ENCODE data around the gene CFAP68. TPM values are rescaled to one million over a fixed set of nuclear protein-coding genes. Genes with fewer than 3 reads are reported as not detected.
"Not testable (repeated sequence)": the region's sequence is repeated elsewhere in the genome, so short reads cannot be mapped to it uniquely, and the experiment has no call there.

CFAP68 gene
- total RNA-seq, 1 donor from 2014 or later = 21.8 TPM

- DNase-seq (ENCODE audit: low spot score) = no peak
Measured at GRCh38 chr11:111870522-111870885, 8.8 kb upstream of the CFAP68 start.

DNA sequence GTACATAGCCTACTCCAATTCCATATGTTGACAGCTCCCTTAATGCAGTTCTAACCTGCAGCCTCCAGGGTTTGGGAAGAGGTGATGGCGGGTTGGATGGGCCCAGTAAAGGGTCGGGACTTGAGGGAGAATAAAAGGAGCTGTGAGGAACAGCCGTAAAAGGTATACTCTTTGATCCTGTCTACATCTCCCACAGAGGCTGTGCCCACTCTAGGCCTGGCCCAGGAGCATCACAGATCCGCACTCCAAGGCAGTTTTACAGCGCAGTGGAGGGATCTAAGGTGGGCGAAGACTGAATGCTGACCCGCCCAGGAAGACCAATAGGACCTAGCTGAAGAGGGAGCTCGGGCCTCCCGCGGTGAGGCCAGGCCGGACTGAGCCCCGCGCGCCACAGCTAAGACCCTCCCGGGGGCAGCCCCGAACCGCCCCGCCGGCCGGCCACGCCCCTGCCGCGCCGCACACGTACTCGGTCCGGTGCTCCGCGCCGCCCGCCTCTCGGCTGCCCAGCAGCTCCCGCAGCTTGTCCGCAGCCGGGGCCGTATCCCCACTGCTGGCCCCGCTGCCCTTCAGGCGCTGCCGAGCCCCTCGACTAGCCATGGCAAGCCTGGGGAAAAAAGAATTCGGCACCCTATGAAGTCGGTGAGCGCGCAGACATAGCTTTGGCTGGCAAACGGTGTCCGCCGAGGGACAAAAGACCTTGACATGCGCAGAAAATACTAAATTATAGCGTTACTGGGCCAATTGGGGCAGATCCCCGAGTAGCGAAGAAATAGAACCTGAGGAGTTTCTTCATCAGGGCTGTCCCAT is 8.3 kb upstream of the CFAP68 start, which contains the start of gene ALG9:
ALG9 (minus strand) TSS at position 696 of the 807 bp plus-strand sequence; CDS start at position 597, 99 bp downstream.
- peak; percentile 88 for DNase-seq (ENCODE audit: low spot score)

- DNase-seq (ENCODE audit: low spot score) = no peak
Measured at GRCh38 chr11:111871693-111872161, 7.6 kb upstream of the CFAP68 start.

- DNase-seq (ENCODE audit: low spot score) = no peak
Measured at GRCh38 chr11:111878385-111878848, 924 bp upstream of the CFAP68 start.

GRCh38 chr11:111879637-111879960 is 258 bp downstream of the CFAP68 start:
- no peak for DNase-seq (ENCODE audit: low spot score)

DNA sequence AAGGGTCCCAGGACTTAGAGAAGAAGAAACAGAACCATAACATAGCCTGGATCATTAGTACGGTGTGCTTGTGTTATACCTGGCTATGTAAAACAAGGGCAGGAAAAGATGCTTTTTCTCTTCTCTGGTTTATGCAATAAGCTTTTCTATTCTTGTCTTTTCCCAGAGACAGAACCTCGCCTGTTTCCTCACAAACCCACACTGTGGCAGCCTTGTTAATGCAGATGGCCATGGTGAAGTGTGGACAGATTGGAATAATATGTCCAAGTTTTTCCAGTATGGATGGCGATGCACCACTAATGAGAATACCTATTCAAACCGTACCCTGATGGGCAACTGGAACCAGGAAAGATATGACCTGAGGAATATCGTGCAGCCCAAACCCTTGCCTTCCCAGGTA is 2.9 kb downstream of the CFAP68 start:
- no peak for DNase-seq (ENCODE audit: low spot score)

GRCh38 chr11:111885053-111885452 is 5.7 kb downstream of the CFAP68 start:
- DNase-seq (ENCODE audit: low spot score) = not testable (repeated sequence)

DNA sequence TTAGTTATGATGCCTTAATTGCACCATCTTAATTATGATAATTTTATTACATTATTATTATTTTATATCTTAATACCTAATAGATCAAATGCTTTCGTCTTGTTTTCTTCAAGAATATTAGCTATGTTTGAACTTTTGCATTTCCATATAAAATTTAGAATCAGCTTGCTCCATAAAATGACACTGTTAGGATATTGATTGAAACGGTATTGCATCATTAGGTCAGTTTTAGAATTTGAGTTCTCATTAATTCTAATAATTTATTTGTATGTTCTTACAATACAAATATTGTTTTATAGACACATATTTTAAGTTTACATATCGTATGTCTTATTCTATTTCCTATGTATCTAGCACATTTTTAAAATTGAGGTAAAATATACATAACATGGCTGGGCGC is 6.7 kb downstream of the CFAP68 start:
- DNase-seq (ENCODE audit: low spot score) = no peak

DNA sequence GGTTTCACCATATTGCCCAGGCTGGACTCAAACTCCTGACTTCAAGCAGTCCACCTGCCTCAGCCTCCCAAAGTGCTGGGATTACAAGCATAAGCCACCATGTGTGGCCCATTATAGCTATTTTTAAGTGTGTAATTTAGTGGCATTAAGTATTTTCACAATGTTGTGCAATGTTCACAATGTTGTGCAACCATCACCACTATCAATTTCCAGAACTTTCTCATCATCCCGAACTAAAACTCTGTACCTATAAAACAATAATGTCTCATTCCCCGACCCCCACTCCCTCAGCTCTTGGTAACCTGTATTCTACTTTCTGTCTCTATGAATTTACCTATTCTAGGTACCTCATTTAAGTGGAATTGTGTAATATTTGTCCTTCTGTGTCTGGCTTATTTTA is 7.5 kb downstream of the CFAP68 start:
- DNase-seq (ENCODE audit: low spot score) = no peak

DNA sequence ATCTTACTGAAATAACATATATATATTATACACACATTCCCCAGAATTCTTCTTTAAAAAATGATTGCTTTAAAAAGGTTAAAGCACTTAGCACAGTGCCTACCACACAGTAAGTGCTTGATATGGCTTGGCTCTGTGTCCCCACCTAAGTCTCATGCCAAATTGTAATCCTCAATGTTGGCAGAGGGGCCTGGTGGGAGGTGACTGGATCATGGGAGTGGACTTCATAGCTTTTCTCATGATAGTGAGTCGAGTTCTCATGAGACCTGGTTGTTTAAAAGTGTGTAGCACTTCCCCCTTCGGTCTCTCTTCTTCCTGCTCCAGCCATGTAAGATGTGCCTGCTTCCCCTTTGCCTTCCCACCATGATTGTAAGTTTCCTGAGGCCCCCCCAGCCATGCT is 26.1 kb downstream of the CFAP68 start:
- DNase-seq (ENCODE audit: low spot score) = no peak

GRCh38 chr11:111906680-111907079 is 27.3 kb downstream of the CFAP68 start:
- DNase-seq (ENCODE audit: low spot score) = no peak

- DNase-seq (ENCODE audit: low spot score) = no peak
Measured at GRCh38 chr11:111908639-111909305, 29.4 kb downstream of the CFAP68 start.

DNA sequence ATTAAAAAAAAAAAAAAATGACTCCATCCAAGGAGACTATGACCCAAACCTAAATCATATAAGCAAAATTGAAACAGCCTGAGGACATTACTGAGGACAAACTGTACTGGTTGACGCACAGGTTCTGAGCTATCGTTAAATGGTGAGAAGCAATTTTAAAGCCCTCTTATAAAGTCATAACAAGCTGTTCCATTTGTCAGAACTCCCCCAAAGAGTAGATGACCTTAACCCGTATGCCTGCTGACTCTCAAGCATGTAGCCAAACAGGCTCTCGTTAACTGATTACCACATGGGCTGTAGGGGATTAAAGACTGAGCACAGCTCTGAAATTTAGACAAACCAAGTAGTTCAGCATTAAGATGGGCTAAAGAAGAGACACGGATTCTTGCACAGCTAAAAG is 30.0 kb downstream of the CFAP68 start:
- no peak for DNase-seq (ENCODE audit: low spot score)

- no peak for DNase-seq (ENCODE audit: low spot score)
Measured at GRCh38 chr11:111910676-111911562, 31.6 kb downstream of the CFAP68 start.

DNA sequence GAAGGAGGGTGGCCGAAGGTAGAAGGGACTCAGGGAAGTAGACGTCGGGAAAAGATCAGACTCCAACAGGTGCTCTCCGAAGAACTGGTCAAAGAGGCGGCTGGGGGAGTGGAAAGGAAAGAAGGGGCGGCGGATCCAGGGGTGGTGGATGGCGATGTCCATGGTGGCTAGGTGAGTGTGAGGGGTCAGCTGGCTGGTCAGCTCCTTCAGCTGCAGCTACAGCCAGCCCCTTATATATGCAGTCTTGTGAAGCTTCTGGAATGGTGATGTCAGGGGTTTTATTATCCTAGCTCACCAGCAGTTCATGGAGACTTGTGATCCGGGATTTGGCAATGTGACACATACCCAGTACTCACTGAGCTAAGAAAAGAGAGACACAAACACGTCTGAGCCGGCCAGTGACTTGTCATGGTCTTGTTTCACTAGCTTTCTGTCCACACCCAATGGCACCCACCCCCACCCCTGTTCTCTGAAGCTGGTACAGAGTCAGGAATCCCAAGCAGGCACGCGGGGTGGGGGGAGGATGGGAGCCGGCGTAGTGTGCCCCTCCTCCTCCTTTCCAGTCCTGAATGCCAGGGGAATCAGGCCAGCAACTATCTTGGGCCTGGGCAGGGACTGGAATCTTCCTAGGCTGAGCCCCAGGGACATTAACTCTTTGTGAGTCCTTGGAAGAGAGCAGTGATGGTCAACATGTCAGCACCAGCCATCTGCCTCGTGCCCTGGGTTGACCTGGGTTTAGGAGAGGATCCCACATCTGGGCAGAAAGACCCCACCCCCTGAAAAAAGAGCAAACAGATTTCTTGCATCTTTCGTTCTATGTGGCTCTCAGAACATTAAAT is 32.4 kb downstream of the CFAP68 start, which contains the start of gene CRYAB:
CRYAB (minus strand) TSS at position 208 of the 839 bp plus-strand sequence; CDS start at position 162, 46 bp downstream.
- peak; percentile 67 for DNase-seq (ENCODE audit: low spot score)

- no peak for DNase-seq (ENCODE audit: low spot score)
Measured at GRCh38 chr11:111912535-111912934, 33.2 kb downstream of the CFAP68 start, which contains the start of gene HSPB2. Gene HSPB2, plus strand, starts transcription at chr11:111912734. Its CDS starts 96 bp downstream, at chr11:111912830.

DNA sequence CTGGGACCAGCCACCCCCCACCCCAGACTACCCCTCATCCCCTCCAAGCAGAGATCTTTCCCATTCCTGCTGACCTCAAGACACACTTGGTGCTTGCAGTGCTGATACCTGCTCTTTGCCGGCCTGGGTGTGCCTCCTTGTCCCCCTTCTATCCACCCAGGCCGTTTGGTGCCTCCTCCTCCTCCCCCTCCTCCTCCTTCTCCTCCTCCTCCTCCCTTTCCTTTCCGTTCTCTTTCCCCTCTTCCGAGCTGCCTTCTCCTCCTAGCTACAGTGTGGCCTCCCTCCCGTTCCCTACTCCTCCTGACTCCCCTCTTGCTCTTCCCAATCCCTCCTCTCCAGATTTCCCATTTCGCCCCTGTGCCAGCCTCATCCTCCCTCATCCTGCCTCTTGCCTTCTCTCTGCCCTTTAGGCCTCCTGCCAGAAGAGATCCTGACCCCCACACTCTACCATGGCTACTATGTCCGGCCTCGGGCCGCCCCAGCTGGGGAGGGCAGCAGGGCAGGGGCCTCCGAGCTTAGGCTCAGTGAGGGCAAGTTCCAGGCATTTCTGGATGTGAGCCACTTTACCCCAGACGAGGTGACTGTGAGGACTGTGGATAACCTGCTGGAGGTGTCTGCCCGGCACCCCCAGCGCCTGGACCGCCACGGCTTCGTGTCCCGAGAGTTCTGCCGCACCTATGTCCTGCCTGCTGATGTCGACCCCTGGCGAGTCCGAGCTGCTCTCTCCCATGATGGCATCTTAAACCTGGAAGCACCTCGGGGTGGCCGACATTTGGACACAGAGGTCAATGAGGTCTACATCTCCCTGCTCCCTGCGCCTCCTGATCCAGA is 33.9 kb downstream of the CFAP68 start:
- DNase-seq (ENCODE audit: low spot score) = no peak

DNA sequence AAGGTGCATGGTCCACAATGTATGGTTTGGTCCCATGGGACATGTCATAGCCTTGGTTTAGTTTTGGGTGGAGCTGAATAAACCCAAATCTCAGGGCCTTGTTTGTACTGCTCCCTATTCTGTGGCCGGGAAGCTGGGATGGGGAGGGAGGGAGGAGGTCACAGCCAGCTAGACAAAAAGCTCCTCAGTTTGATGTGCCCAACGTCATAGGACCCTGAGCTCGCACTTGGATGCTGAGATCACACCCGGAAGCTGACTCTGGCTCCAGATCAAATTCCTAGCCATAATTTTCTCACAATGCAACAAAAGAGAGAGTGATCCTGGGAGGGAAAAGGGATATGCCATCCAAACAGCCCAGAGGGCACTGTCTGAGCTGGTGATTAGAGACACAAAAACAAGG is 34.7 kb downstream of the CFAP68 start:
- no peak for DNase-seq (ENCODE audit: low spot score)

DNA sequence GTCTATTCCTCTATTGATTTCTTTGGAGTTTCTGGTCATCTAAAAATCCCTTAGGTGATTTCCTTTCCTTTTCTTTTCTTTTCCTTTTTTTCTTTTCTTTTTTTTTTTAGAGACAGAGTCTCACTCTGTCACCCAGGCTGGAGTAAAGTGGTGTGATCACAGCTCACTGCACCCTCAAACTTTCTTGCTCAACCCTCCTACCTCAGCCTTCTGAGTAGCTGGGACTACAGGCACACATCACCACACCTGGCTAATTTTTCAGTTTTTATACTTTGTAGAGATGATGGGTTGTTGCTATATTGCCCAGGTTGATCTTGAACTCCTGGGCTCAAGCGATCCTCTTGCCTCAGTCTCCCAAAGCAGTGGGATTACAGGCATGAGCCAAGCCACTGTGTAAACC is 37.4 kb downstream of the CFAP68 start:
- no peak for DNase-seq (ENCODE audit: low spot score)

DNA sequence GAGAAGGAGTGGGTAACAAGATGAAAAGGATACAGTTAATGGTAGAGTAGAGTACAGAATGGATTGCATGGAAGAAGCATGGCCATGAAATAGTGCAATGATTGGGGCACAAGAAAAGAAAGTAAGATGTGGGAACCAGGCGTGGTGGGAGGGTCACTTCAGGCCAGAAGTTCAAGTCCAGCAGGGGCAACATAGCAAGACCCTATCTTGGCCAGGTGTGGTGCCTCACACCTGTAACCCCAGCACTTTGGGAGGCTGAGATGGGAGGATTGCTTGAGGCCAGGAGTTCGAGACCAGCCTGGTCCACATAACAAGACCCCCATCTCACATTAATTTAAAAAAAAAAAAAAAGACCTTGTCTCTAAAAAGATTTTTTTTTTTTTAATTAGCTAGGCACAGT is 38.0 kb downstream of the CFAP68 start:
- DNase-seq (ENCODE audit: low spot score) = no peak

Data from mucosa of gallbladder (tissue), 1 donor.